ENCODE results near the gene GALK2.

DNA sequence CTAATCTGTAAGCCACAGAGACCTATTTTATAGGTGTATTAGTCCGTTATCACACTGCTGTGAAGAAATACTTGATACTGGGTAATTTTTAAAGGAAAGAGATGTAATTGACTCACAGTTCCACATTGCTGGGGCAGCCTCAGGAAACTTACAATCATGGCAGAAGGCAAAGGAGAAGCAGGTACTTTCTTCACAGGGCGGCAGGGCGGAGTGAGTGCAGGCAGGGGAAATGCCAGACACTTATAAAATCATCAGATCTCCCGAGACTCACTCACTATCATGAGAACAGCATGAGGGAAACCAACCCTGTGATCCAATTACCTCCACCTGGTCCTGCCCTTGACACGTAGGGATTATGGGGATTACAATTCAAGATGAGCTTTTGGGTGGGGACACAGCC, 108.7 kb downstream of the GALK2 start:
- TF ChIP-seq, protein P1, sequence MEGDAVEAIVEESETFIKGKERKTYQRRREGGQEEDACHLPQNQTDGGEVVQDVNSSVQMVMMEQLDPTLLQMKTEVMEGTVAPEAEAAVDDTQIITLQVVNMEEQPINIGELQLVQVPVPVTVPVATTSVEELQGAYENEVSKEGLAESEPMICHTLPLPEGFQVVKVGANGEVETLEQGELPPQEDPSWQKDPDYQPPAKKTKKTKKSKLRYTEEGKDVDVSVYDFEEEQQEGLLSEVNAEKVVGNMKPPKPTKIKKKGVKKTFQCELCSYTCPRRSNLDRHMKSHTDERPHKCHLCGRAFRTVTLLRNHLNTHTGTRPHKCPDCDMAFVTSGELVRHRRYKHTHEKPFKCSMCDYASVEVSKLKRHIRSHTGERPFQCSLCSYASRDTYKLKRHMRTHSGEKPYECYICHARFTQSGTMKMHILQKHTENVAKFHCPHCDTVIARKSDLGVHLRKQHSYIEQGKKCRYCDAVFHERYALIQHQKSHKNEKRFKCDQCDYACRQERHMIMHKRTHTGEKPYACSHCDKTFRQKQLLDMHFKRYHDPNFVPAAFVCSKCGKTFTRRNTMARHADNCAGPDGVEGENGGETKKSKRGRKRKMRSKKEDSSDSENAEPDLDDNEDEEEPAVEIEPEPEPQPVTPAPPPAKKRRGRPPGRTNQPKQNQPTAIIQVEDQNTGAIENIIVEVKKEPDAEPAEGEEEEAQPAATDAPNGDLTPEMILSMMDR (conservative IDR thresholded peaks at IDR 0.05; ENCODE audit: low read length) = no peak
- TF ChIP-seq EZH2phosphoT487 (IDR thresholded peaks at IDR 0.05; ENCODE audit: borderline replicate concordance, low read depth, low read length) = no peak

All from OCI-LY7 (cell line).